HG02938 (cell line): ENCODE measurements around the gene KCNK3.
"Not testable (repeated sequence)": the region's sequence is repeated elsewhere in the genome, so short reads cannot be mapped to it uniquely, and the experiment has no call there.

Experiments
- ATAC-seq: cut with Tn5 transposase; IDR thresholded peaks from one replicate; pipeline ENCODE4 v1.9.1; 2021; ENCODE audit warnings: mild to moderate bottlenecking, moderate library complexity; ENCODE audit not compliant: unreplicated experiment

Gene KCNK3

DNA sequence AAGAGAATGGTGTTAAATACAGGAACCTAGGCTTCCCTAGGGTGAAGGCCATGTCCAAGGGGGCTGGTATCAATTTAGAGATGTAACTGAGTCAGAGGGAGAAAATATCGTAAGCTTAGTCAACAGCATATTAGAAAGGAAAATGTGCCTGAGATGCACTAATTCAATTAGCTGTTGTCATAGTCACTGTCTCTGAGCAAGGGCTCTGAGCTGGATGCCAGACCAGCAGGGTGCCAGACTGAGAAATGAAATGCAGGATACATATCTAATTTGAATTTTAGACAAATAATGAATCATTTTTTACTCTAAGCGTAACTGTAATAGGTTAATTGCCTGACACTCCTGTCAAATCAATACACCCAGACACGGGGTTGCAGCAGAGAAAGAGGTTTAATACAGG lies 60.1 kb downstream of the KCNK3 start:
- no peak for ATAC-seq

DNA sequence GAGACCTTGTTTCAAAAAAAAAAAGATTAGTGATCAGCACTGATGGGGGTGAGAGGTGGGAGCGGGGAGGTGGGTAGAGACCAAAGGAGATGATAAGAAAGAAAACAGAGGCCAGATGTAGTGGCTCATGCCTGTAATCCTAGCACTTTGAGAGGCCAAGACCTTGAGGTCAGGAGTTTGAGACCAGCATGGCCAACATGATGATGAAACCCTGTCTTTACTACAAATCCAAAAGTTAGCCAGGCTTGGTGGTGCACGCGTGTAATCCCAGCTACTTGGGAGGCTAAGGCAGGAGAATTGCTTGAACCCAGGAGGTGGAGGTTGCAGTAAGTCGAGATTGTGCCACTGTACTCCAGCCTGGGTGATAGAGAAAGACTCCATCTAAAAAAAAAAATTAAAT lies 62.0 kb downstream of the KCNK3 start:
- no peak for ATAC-seq

DNA sequence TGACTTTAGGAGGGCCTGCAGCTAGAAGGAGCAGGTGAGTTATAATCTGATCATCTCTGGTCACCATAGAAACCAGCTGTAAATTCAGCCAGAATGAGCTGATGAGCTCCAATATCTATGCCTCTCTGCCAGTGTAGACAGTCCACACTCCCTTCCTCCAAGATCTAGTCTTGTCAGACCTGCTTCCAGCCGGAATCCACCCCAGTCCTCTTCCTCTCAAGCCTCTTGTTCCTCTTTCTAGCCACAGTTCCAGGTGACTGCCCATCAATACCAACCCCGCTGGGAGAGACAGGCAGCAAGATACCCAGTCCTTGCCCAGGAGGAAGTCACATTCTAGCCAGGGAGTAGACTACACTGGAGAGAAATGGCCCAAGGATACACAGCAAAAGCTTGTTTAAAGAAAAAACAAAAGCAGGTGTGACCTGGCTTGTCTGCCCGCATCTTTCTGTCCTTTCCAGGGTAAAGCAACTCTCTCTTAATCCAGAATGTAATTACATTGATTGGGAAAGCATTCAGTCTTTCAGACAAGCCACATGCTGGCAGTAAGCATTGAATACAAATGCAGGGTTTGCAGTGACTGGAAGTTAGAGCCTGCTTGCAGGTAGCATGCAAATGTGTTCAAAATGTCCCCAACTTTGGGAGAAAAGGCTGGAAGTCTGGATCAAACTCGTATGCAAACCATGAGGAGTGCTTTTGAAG lies 62.6 kb downstream of the KCNK3 start:
- ATAC-seq: no peak

DNA sequence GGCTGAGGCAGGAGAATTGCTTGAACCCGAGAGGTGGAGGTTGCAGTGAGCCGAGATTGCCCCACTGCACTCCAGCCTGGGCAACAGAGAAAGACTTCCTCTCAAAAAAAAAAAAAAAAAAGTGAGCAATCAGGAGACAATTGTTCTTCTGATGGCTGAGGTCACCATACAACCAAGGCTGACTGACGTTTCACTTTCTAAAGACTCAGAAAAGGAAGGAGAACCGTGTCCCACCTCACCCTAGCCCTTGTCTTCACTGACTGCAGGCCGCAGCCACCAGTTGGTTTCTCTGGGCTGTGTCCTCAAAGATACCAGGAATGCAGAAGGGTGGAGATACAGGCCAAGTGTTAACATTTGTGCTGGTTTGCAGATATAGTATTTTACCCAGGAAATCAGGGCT lies 63.8 kb downstream of the KCNK3 start:
- no peak for ATAC-seq

DNA sequence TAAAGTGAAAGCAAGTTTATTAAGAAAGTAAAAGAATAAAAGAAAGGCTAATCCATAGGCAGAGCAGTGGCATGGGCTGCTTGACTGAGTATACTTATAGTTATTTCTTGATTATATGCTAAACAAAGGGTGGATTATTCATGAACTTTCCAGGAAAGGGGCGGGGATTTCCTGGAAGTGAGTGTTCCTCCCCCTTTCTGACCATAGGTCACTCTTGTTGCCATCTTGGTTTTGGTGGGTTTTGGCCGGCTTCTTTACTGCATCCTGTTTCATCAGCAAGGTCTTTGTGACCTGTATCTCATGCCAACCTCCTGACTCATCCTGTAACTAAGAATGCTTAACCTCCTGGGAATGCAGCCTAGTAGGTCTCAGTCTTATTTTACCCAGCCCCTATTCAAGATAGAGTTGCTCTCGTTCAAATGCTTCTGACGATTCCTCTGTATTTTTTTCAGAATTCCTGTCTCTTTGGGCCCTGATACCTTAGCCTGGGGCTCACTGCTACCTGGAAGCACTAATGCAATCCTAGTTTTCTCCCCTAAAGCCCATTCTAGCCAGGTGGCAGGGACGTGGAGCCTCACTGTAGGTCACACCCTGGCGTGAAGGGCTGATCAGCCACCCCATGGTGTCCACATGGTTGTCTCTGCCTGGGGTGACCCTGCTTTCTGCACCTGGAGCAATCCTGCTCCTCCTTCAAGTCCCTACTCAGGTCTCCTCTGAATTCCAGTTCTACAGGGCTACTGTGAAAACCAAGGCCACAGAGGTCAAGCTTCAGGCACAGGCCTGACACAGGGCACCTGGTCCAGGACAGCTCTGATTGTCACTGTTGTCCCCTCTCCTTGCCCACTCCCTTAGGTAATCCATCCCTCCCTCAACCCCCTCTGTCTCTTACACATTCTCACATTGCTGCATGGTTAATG lies 65.6 kb downstream of the KCNK3 start:
- peak; percentile 43 for ATAC-seq

DNA sequence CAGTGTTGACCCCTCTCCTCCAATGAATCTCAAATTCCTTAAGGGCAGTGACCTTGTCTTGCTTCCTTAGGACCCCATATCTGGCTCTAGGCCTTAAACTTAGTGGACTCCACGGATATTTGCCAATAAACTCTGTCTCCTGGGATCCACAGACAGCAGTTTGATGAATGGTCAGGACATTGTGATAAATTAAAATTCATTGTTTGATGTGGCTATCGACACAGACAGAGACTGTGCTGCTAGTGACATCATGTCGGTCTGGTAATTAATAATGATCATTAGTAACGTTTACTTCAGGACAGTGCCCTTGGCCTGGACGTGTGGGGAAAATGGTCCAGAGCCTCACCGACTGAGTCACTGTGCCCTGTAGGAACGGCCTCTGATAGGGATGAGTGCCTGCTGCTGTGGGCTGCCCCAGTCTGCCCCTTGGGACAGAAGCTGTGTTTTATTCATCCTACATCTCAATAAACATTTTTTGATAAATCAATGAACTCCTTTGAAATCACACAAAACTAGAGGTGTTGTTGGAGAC lies 66.3 kb downstream of the KCNK3 start:
- no peak for ATAC-seq

DNA sequence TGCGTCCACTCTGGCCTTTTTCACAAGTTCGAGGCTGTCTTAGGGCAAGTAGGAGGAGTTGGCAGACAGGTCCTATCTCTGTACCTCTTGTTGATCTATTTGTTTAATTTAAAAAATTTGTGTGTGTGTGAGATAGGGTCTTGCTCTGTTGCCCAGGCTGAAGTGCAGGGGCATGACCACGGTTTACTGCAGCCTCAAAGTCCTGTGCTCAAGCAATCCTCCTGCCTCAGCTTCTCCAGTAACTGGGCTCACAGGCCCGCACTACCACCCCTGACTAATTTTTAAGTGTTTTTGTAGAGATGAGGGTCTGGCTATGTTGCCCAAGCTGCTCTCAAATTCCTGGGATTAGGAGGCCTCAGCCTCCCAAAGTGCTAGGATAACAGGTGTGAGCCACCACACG lies 67.3 kb downstream of the KCNK3 start:
- no peak for ATAC-seq

DNA sequence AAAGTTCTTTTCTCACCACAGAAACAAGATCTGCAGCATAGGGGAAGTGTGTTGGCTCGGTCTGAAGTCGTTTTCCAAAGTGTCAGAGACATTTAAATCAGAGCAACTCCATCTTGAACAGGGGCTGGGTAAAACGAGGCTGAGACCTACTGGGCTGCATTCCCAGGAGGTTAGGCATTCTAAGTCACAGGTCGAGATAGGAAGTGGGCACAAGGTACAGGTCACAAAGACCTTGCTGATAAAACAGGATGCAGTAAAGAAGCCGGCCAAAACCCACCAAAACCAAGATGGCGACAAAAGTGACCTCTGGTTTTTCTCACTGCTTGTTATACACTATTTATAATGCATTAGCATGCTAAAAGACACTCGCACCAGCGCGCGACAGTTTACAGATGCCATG lies 68.5 kb downstream of the KCNK3 start:
- ATAC-seq: not testable (repeated sequence)

DNA sequence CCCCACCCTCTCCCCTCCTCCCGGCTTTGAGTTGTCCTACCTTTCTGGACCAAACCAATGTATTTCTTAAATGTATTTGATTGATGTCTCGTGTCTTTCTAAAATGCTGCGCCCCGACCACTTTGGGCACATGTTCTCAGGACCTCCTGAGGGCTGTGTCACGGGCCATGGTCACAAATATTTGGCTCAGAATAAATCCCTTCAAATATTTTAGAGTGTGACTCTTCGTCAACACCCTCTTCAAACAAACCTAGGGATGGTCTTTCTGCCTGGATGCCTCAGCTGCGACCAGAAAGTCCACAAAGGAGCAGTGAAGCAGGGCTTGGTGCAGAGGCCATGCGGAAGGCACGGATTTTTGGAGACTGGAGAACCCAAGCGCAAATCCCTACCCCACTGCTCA lies 70.5 kb downstream of the KCNK3 start:
- ATAC-seq: no peak

DNA sequence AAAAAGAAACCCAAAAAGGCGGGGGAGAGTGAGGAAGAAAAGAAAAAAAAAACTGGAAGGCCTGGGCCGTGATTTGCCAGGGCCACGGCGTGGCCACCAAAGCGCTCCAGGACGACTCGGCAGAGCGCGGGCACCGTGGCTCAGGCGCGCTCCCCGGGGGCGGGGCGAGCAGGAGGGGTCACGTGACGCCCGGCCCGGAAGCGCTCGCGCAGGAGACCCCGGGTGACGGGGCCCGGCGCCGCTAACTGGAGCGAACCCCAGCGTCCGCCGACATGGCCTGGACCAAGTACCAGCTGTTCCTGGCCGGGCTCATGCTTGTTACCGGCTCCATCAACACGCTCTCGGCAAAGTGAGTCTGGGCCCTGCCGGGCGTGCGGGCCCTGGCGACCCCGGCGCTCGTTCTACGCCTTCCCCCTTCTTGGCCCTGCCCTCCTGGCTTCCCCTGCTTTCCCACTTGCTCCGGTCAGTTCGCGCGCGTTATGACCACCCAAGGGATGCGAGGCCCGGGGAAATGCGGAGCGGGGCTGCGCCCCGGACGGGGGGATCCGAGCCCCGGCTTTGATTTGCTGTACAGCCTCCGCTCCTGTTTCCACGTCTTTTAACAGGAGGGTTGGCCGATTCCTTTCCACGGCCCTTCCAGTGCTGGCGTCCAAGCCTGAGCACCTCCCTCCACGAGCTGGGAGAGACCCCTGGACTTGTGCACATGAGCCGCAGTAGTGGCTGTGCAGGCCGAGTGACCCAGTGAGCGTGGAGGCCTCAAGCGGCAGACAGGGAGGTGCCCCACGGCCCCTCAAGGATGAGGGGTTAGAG lies 71.8 kb downstream of the KCNK3 start, which contains the start of gene SLC35F6:
TSS of gene SLC35F6 (plus strand) at position 207 of the 810 bp plus-strand sequence. CDS start at position 273, 66 bp downstream.
- peak; percentile 64 for ATAC-seq

DNA sequence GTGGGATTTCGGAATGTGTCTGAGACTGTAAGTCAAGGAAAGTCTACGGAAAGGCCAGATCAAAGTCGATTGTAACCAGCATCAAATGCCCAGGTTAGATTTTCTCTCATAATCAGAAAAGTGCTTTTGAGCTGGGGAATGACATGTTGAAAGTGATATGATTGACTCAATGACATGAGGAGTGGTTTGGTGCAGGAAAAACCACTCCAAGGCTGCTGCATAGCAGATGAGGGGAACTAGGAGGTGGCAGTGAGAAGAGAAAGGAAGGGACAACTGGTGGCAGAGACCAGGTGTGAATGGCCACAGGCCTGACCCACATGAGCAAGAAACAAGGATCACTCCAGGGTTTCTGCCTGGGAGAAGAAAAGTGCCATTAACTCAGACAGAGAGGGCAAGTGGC lies 72.4 kb downstream of the KCNK3 start:
- peak; percentile 9 for ATAC-seq

DNA sequence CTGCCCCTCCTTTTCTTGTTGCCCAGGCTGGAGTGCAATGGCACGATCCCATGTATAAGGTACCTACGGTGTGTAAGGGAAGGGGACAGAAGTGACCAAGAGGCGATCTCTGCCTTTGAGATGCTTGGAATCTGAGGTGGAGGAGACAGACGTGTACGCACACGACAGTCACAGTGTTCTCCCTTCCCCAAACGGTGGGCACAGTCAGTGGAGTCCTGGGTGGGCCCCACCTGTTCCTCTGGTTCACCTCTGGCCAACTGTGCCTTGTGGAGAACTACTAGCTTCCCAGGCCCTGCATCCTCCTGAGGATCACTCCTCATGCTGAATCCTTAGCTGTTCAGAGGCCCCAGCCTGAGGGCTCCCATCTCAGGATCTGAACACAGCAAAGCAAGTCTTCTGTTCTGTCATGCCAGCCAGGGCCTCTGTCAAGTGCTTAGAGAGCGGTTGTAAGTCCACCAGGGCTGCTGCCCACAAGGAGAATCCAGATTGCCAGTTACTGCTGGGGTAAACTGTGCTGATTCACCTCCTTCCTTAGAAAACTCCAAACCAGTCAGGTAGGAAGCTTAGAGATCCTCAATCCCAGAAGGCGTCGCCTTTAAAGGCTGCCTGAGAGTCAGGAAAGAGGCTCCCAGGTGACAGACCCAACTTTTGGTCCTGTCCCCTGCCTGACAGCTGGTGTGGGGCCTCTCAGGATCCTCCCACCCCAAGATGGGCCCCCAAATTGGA lies 73.1 kb downstream of the KCNK3 start:
- no peak for ATAC-seq

DNA sequence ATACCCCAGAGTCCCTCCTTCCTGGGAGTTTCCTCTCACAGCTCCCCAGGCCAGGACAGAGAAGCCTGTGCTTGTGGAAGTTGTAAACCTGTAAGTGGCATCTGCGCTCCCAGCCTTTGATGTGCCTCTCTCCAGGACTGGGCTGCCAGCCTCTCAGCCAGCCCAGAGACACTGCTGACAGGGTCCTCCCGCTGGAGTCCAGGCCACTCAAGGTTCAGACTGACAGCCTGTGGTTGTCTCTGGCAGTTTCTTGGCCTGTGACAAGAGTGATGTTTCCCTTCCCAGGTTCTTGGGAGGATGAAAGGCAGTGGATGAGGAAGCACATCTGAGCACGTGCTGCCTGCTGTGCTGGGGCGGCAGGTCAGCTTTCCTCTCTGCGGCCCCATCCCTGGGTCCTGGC lies 74.6 kb downstream of the KCNK3 start:
- ATAC-seq: no peak

DNA sequence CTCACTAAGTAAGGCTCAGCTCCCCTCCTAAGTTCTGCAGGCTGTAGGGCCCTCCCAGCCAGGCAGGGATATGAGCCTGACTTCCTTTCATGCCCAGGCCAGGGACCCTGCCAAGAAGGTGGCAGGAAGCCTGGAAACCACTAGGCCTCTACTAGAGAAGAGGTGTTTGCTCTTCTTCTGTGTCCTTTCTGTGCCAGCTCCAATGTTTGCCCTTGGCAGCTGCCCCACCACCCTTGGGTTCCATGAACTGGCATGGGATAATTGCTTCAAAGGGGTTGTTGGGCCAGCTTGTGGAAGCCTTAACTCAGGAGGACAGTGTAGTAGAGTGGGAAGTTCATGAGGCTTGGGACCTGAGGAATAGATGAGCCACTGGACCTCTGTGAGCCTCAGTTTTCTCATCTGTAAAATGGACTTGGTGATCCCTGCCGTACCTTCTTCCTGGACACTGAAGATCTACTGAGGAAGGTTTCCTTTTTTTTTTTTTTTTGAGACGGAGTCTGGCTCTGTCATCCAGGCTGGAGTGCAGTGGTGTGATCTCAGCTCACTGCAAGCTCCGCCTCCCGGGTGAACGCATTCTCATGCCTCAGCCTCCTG lies 75.5 kb downstream of the KCNK3 start:
- ATAC-seq: no peak

DNA sequence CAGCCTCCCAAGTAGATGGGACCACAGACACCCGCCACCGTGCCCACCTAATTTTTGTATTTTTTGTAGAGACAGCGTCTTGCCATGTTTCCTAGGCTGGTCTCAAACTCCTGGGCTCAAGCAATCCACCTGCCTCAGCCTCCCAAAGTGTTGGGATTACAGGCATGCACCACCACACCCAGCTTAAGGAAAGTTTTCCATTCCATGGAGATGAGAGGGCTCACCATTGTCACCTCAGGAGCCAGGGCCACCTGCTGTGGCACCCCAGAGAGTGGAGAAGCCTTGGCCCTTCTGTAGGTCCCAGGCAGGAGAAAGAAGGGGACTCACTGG lies 76.2 kb downstream of the KCNK3 start:
- ATAC-seq: no peak

DNA sequence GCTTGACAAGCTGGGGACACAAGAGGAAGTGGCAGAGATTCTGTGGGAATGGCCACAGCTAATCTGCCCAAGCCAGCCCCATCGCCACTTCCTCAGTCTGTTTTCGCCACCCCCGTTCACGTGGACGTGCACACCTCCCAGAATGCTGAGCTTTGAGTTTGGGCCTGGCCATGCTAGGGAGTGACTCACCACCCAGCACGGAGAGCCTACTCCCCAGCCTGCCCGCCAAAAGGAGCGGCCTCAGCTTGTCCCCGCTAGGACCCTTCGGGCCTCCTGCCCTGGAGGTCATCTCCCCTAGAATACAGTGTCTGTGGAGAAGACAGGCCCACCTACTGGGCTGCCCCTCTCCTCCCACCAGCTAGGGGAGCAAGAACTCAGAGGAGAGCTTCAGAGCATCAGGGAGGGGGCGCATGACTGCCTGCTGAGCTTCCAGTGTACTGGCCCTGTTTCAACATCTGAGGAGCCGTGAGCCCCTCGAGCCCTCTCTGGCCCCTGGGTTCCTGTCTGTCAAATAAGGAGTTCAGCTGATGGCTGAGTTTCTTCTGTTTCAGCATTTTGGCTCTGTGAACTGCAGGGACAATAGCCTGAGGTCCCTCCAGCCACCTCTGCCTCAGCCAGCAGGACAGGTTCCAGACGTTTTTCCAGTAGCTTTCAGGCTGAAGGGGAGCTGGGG lies 76.7 kb downstream of the KCNK3 start:
- ATAC-seq: no peak

DNA sequence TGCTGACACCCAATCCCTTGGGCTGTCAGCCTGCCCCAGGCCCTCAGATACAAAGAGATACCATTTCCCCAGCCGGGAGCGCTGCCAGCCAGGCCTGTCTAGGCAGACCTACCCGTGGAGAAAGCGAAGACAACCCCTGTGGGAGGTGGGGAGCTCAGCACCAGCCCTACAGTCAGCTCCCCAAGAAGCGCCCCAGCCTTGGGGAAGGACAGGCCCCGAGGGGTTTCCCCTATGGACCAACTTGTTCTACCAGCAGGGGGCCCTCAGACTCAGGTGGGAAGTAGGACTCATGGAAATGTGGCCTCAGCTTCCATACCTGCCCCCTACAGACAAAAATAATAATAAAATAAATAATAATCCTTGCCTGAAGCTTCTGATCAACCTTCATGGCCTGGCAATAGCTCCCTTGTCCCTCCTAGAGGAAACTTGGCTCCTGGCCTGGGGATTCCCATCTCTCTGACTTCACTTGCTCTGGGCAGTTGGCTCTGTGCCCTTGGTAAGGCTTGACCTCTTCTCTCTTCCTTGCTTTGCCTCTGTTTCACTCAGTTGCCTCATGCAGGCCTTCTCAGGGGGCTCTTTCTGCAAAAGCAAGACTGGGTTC lies 78.6 kb downstream of the KCNK3 start:
- ATAC-seq: no peak

DNA sequence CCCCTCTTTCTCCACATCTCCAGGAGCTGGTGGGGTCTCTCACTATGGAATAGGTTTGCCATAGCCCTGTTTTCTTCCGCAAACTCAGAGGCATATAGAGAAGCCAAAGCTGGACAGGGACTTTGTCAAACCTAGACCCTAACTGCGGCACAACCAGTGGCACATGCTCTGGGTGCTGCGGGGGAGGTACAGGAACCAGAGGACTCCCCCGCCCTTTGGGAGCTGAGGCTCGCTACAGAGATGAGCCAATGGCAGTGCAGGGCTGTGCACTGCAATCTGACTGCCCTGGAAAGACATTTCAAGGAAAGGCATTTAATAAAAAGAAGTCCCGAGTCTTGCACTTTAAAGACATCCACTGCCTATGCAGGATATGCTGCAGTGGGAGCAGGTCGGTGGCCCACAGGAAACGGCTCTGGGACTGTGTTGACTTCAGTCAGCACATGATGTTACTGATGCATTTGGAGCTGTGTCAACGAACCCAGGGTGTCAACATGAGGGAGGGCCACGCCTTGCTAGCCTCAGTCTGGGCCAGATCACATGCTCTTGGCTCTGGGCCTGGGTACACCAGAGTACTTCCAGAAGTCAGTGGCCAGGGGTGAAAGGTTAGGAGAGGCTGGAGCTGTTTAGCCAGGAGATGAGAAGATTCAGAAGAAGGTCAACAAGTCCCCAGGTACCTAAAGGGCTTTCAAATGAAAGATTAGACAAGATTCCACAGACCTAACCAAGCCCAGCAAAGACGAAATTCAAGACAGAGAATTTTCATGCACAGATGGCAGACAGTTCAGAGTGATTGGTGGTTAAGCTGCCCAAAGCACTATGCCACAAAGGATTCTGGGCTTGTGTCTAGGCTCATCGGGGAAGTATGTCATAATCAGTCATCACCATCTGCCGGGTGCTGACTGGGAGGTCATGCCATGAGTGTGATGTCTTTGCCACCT lies 79.8 kb downstream of the KCNK3 start:
- no peak for ATAC-seq
